GM20000 (cell line): ENCODE measurements around the gene OGDH.

Experiments
- DNase-seq: peaks from one replicate; pipeline ENCODE4 v3.0.0; 2012; ENCODE audit warnings: low spot score
- TF ChIP-seq, protein P1 (sequence below): IDR thresholded peaks from 2 replicates; pipeline ENCODE4 v1.5.1; 2012; ENCODE audit warnings: mild to moderate bottlenecking, control low read depth; ENCODE audit errors: extremely low read depth, missing control alignments

Gene OGDH

DNA sequence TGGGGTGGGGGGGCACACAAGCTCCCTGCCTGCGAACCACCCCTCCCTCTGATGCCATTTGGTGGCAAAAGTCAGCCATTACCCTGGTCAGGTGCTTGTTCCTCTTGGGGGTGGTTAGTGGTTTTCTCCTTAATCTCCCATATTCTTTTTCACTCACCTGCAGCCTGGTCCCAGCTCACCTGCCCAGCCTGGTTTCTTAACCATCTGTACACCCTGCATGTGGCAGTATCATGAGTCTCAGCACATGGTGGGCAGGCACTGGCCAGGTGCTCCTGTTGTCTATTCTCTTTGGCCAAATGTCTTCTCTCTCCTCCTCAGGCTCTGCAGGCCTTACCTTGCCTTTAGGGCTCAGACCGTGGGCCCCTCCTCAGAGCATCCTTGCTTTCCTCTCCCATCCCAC is 30.5 kb downstream of the OGDH start:
- no peak for DNase-seq
- TF ChIP-seq, protein P1, sequence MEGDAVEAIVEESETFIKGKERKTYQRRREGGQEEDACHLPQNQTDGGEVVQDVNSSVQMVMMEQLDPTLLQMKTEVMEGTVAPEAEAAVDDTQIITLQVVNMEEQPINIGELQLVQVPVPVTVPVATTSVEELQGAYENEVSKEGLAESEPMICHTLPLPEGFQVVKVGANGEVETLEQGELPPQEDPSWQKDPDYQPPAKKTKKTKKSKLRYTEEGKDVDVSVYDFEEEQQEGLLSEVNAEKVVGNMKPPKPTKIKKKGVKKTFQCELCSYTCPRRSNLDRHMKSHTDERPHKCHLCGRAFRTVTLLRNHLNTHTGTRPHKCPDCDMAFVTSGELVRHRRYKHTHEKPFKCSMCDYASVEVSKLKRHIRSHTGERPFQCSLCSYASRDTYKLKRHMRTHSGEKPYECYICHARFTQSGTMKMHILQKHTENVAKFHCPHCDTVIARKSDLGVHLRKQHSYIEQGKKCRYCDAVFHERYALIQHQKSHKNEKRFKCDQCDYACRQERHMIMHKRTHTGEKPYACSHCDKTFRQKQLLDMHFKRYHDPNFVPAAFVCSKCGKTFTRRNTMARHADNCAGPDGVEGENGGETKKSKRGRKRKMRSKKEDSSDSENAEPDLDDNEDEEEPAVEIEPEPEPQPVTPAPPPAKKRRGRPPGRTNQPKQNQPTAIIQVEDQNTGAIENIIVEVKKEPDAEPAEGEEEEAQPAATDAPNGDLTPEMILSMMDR: no peak

DNA sequence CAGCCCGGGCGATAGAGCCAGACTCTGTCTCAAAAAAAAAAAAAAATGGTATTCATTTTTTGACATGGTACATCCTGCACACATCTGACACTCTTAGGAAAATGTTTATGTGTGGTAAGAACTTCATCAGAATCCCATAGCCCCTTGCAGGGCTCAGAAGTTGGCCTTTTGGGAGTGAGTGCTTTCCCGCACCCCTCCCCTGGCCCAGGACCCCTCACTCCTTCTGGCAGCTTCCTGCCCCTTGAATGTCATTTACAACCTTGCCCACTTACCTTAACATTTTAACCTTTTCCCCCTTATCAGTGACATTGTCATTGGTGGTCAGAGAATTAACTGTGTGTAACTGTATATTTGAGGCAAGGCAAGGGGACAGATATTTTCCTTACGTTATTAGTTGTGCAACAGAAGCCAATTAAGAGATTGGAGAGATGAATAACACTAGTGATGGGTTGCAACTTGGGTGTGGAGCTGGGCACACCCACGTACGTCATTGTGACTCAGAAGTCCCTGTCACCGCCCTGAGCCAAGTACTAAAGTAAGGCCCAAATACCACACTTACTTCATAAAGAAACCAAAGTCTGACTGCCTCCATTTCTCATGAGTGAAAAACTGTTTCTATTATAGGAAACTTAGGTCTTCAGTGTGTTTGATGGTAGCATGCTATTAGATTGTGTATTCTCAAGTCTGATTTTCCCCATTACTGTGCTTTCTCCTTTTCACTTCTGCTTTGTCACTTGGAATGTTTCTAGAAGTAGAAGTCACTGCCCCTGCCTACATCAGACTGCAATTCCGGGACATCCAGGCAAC is 31.6 kb downstream of the OGDH start:
- peak; percentile 71 for DNase-seq

DNA sequence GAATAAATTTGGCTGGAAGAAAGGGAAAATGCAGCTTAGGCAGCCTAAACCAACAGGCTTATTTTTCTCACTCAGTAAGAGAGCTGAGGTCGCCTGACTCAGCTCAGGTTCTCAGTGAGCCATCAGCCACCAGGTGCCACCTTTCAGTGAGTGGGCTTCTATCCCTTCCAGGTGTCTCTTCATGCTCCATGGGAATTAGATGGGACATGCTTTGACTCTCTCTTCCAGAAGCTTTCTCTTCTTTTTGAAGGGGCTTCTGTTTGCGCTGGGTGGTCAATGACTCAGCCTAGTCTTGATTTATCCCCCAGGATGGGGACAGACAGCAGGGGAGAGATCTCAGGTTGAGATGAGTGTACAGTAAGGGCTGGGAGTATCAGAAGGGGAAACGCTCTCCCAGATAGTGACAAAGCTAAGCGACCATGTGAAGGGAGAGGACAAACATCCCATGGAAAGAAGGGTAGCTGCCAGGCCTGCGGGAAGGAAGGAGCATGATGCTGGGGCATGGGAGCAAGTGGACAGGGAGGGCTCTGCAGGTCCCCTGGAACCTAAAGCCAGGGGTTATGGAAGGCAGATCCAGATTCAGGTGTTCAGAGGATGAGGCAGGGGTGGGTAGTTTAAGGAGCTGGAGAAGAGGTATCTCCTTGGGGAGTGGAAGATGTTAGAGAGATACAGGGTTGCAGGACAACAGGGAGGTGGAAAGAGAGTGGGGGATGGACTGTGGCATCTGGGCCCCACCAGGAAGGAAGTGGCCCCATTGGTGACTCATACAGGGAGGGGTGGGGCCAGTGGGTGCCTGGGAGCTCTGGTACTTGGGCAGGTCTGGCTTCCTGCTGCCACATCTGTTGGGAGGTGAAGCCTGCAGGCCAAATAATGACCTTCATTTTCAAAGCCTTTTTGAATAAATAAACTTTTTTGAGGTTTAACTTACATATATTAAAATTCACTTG is 32.5 kb downstream of the OGDH start:
- DNase-seq: peak; percentile 75

More for the DNA sequence above, 31.6 kb downstream of the OGDH start:
- TF ChIP-seq, protein P1: no peak

DNA sequence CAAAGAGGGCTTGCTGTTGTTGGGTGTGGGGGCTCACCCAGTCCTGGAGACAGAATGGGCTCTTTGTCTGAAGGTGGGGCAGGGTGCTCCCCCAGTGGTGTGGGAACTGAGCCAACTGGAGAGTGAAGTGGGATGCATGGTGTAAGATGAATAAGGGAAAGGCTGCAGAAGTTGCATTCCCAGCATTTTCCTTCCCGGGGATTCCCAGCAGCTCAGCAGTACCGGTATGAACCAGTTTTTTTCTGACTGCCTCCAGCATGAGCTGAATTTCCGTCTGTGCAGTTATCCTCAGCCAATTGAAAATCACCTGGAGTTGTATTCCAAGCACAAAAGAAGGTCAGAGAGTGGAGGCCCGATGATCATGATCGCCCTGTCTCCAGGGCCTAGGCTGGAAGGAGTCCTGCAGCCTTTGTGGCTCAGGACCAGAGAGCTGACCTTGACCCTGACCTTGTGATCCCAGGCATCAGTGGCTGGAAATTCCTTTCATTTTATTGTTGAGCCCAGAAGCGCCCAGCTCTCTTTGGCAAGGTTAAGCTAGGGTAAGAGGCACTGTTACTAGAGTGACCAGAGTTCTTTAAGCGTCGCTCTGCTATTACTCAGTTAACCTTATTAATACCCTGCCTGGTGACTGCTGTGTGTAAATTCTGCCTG is 33.4 kb downstream of the OGDH start:
- DNase-seq: no peak
- TF ChIP-seq, protein P1: no peak

More for the DNA sequence above, 32.5 kb downstream of the OGDH start:
- TF ChIP-seq, protein P1: no peak

DNA sequence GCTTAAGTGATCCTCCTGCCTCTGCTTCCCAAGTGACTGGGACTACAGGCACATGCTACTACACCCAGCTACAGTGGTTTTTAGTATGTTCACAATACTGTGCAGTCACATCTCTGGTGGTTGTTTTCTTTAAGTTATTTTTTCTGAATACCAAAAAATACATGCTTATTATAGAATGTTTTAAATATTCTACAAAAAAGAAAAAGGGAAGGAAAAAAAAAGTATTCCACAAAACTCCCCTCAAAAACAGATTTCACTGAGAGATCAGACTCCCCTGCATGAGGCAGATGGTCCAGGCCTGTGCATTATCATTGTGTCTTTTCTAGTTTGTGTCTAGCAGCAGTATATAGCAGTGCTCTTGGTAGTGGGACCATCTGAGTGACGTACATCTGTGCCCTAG is 36.8 kb downstream of the OGDH start:
- DNase-seq: no peak
- TF ChIP-seq, protein P1: no peak

DNA sequence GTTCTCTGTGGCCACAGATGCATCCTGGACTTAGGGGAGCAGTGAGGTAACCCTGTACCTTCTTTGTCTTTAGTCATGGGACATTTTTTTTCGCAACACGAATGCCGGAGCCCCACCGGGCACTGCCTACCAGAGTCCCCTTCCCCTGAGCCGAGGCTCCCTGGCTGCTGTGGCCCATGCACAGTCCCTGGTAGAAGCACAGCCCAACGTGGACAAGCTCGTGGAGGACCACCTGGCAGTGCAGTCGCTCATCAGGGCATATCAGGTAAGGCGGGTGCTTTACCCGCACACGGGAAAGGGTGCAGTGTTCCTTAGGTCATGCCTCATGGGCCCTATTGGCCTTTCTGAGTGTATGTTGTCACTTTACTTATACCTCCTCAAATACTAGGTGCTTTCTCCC is 38.8 kb downstream of the OGDH start:
- no peak for DNase-seq
- TF ChIP-seq, protein P1: no peak
